IgD-negative memory B cell (primary cell): ENCODE measurements around the gene TTF2. TPM values are rescaled to one million over a fixed set of nuclear protein-coding genes. Genes with fewer than 3 reads are reported as not detected.

Source experiments
- polyA plus RNA-seq: library from polyadenylated mRNA; unstranded; fragments of 300-500 nt; fragmentation: Illumina TruSeq; gene quantifications from one replicate; pipeline ENCODE4 v1.2.3, GENCODE V29; 2021

Gene TTF2
- polyA plus RNA-seq, 1 donor from 2014 or later: 14.6 TPM

Other genes starting within 250 kb of the TTF2 start
- not detected for gene PTGFRN, start 150.4 kb upstream of the TTF2 start, polyA plus RNA-seq
- 1.8 TPM for gene CD101, start 58.6 kb upstream of the TTF2 start, polyA plus RNA-seq
- 0.10 TPM for gene TRIM45, start 61.4 kb downstream of the TTF2 start, polyA plus RNA-seq
- gene VTCN1, start 150.6 kb downstream of the TTF2 start, polyA plus RNA-seq: not detected